Neuronal stem cell (in vitro differentiated cells): ENCODE results near the gene FPR3.

ENCODE experiments used
- DNase-seq: peaks from one replicate; pipeline ENCODE4 v3.0.0-alpha.2; 2013; ENCODE audit warnings: low spot score
- H2AFZ ChIP-seq: one replicate; pipeline ENCODE4 v1.6.1; 2013; ENCODE audit warnings: mild to moderate bottlenecking, low read length, inconsistent platforms
- H2AK5ac ChIP-seq: 2 replicates; pipeline ENCODE4 v1.6.1; 2013; ENCODE audit warnings: low read depth, mild to moderate bottlenecking, inconsistent platforms, low read length, moderate library complexity, mixed read lengths
- H2BK120ac ChIP-seq: 2 replicates; pipeline ENCODE4 v1.6.1; 2013; ENCODE audit warnings: low read depth, mild to moderate bottlenecking, inconsistent platforms, low read length, moderate library complexity, mixed read lengths
- H2BK12ac ChIP-seq: one replicate; pipeline ENCODE4 v1.6.1; 2013; ENCODE audit warnings: low read length, inconsistent platforms
- H2BK15ac ChIP-seq: 2 replicates; pipeline ENCODE4 v1.6.1; 2013; ENCODE audit warnings: mild to moderate bottlenecking, low read length, inconsistent platforms, mixed read lengths
- H2BK5ac ChIP-seq: one replicate; pipeline ENCODE4 v1.6.1; 2013; ENCODE audit warnings: inconsistent platforms, mild to moderate bottlenecking, low read length, moderate library complexity
- H3K14ac ChIP-seq: one replicate; pipeline ENCODE4 v1.6.1; 2013; ENCODE audit warnings: low read length, inconsistent platforms
- H3K18ac ChIP-seq: 2 replicates; pipeline ENCODE4 v1.6.1; 2013; ENCODE audit warnings: low read length, inconsistent platforms
- H3K23ac ChIP-seq: 2 replicates; pipeline ENCODE4 v1.6.1; 2013; ENCODE audit warnings: low read depth, mild to moderate bottlenecking, mixed read lengths, low read length, inconsistent platforms; ENCODE audit not compliant: poor library complexity
- H3K27ac ChIP-seq: replicated peaks from 3 replicates; pipeline ENCODE4 v1.5.1; 2013; ENCODE audit warnings: low read length, inconsistent platforms
- H3K27me3 ChIP-seq, 3 experiments: 2 replicates each; pipeline ENCODE4 v1.6.1; 2013; ENCODE audit warnings: low read length in 3 of 3, mild to moderate bottlenecking in 2 of 3, inconsistent platforms in 1 of 3, low read depth in 1 of 3, mixed read lengths in 1 of 3, moderate library complexity in 1 of 3; ENCODE audit not compliant: control insufficient read depth in 3 of 3, insufficient read depth in 3 of 3
- H3K36me3 ChIP-seq, 2 donors: replicated peaks in 1 of 2; 2 replicates each; pipeline ENCODE4 v1.6.1; 2013; ENCODE audit warnings: low read length in 2 of 2; ENCODE audit not compliant: control insufficient read depth in 2 of 2, insufficient read depth in 2 of 2
- H3K4ac ChIP-seq: 2 replicates; pipeline ENCODE4 v1.6.1; 2013; ENCODE audit warnings: inconsistent platforms, mild to moderate bottlenecking, low read length, moderate library complexity
- H3K4me1 ChIP-seq, 2 donors: 1 replicate in 1 of 2; 2 replicates in 1 of 2; pipeline ENCODE4 v1.6.1; 2013; ENCODE audit warnings: low read length in 2 of 2, low read depth in 1 of 2; ENCODE audit not compliant: control insufficient read depth in 2 of 2, insufficient read depth in 1 of 2
- H3K4me2 ChIP-seq: one replicate; pipeline ENCODE4 v1.6.1; 2013; ENCODE audit warnings: mild to moderate bottlenecking, low read length, inconsistent platforms; ENCODE audit not compliant: insufficient read depth, poor library complexity, severe bottlenecking
- H3K4me3 ChIP-seq, 2 donors: 2 replicates each; pipeline ENCODE4 v1.5.1; 2013; ENCODE audit warnings: low read length in 2 of 2, mild to moderate bottlenecking in 2 of 2, inconsistent platforms in 1 of 2, moderate library complexity in 1 of 2
- H3K79me1 ChIP-seq: one replicate; pipeline ENCODE4 v1.6.1; 2013; ENCODE audit warnings: low read depth, mild to moderate bottlenecking, inconsistent platforms, low read length, moderate library complexity
- H3K9ac ChIP-seq: one replicate; pipeline ENCODE4 v1.6.1; 2013; ENCODE audit warnings: mild to moderate bottlenecking, low read depth, low read length, inconsistent platforms; ENCODE audit not compliant: poor library complexity
- H3K9me3 ChIP-seq, 2 donors: replicated peaks in 1 of 2; 2 replicates each; pipeline versions ENCODE3 to v1.6.1; 2013; ENCODE audit warnings: low read length in 2 of 2, mild to moderate bottlenecking in 2 of 2, inconsistent platforms in 1 of 2, low read depth in 1 of 2, mixed read lengths in 1 of 2, moderate library complexity in 1 of 2; ENCODE audit not compliant: control insufficient read depth in 2 of 2, insufficient read depth in 1 of 2
- H4K8ac ChIP-seq: one replicate; pipeline ENCODE4 v1.6.1; 2013; ENCODE audit warnings: low read depth, mild to moderate bottlenecking, inconsistent platforms, low read length, moderate library complexity
- H4K91ac ChIP-seq: one replicate; pipeline ENCODE4 v1.6.1; 2013; ENCODE audit warnings: low read length, low read depth, mild to moderate bottlenecking, inconsistent platforms; ENCODE audit not compliant: poor library complexity
- WGBS, 2 donors: extraction: QIAGEN DNeasy Blood & Tissue Kit; methylation state at CpG; one replicate each; pipeline ENCODE4 v1.1.7; 2013; ENCODE audit warnings: missing lambda C conversion rate in 2 of 2, mixed read lengths in 1 of 2; ENCODE audit not compliant: insufficient read length in 2 of 2, insufficient replicate concordance in 1 of 2; ENCODE audit errors: extremely low coverage in 2 of 2; 5-methylcytosine and 5-hydroxymethylcytosine counted together

The FPR3 gene

DNA sequence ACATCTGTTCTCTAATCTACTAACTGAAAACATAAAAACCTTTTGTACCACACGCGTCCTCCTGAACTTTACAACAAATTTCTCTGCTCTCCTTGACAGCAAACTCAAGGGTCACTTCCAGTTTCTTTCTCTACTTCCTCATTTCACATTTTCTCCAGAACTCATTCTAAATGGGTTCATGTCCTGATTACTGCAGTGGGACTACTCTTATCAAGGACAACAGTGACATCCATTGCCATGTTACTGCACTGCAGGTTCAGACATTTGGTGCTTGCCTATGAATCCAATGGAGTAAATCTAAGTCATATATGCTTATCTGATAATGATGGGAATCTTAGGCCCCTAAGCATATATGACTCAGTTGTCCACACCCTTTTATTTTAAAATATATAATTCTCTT, 35.3 kb downstream of the FPR3 start:
- Histone ChIP-seq H2AK5ac (no peak overlapping the region), H4K8ac (no peak overlapping the region), H4K91ac (no peak overlapping the region), H2BK15ac (no peak overlapping the region), H3K4me1 (no peaks in the 10 kb centered on the region), H2BK120ac (no peak overlapping the region), H3K9me3 (peaks cover 14 to 16% of the 10 kb centered on the region in 2 donors), H3K9ac (no peak overlapping the region), H3K23ac (no peak overlapping the region), H3K14ac (no peak overlapping the region), H3K18ac (no peak overlapping the region), H2BK5ac (no peak overlapping the region), H3K4me2 (no peak overlapping the region), H3K36me3 (no peaks in the 10 kb centered on the region), H3K79me1 (no peaks in the 10 kb centered on the region), H3K27me3 (no peaks in the 10 kb centered on the region), H3K4ac (no peak overlapping the region), H3K4me3 (no peak overlapping the region), H2AFZ (no peak overlapping the region), H2BK12ac (no peak overlapping the region), H3K27ac (no peak overlapping the region)
- no peak for DNase-seq
- no CpG with 5 or more reads among the region's 2 CpGs for WGBS, 2 donors

DNA sequence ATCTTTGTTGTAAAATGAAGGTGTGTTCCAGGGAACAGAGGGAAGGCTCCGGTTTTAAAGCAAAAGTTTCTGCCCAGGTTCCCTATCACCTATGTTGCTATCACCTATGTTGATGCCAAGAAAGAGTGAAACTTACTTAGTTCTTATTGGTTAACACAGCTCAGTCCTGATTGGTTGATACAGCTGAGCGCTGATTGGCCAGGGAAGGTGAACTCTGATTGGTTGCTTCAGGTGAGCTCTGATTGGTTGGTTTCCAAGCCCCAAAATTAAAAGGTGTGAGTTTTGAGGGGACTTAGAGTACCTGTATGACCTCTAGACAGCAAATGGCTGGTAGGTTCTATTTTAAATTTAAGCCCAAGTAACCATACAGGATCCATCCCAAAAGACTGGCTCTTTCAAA, 42.2 kb downstream of the FPR3 start:
- H2BK15ac ChIP-seq = no peak overlapping the region
- no peak overlapping the region for H2BK5ac ChIP-seq
- DNase-seq = no peak
- H3K27ac ChIP-seq = no peak overlapping the region
- H3K27me3 ChIP-seq = no peaks in the 10 kb centered on the region
- H2BK120ac ChIP-seq = no peak overlapping the region
- no peak overlapping the region for H3K4ac ChIP-seq
- no peaks in the 10 kb centered on the region for H3K4me1 ChIP-seq
- no peak overlapping the region for H2BK12ac ChIP-seq
- no peak overlapping the region for H4K8ac ChIP-seq
- H3K9ac ChIP-seq = no peak overlapping the region
- no peak overlapping the region for H3K18ac ChIP-seq
- H3K36me3 ChIP-seq = no peaks in the 10 kb centered on the region
- no peak overlapping the region for H3K4me3 ChIP-seq
- no CpG with 5 or more reads among the region's 2 CpGs for WGBS, 2 donors
- H2AK5ac ChIP-seq = no peak overlapping the region
- no peak overlapping the region for H3K14ac ChIP-seq
- peaks cover 0 to 7% of the 10 kb centered on the region in 2 donors for H3K9me3 ChIP-seq
- H3K4me2 ChIP-seq = no peak overlapping the region
- H3K23ac ChIP-seq = no peak overlapping the region
- H4K91ac ChIP-seq = no peak overlapping the region
- no peaks in the 10 kb centered on the region for H3K79me1 ChIP-seq
- no peak overlapping the region for H2AFZ ChIP-seq

DNA sequence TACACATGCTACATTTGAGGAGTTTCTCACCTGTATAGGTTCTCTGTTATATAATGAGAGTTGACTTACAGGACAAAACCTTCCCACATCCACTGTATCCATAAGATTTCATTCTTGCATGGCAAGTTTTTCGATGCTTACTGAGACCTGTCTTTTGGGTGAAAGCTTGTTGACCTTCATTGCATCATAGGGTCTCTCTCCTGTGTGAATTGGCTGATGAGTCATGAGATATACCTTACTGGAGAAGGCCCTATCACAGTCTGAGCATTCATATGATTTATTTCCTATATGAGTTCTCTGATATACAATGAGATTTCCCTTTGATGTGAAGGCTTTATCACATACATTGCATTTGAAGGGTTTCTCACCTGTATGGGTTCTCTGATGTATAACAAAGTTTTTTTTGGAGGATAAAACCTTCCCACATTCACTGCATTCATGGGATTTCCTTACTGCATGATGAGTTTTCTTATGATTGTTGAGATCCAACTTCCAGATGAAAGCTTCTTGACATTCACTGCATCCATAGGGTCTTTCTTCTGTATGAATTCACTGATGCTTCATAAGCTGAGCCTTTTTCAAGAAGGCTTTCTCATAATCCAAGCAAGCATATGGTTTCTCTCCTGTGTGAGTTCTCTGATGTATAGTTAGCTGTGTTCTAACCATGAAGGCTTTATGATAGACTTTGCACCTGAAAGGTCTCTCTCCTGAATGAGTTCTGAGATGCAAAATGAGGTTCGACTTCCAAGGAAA, 67.1 kb downstream of the FPR3 start:
- Histone ChIP-seq H3K14ac (no peak overlapping the region), H3K4me1 (no peaks in the 10 kb centered on the region), H3K9ac (no peak overlapping the region), H3K27me3 (no peaks in the 10 kb centered on the region), H3K79me1 (no peaks in the 10 kb centered on the region), H2BK12ac (no peak overlapping the region), H3K18ac (no peak overlapping the region), H3K4me2 (no peak overlapping the region), H3K36me3 (peaks cover 0 to 10% of the 10 kb centered on the region in 2 donors), H3K4me3 (no peak overlapping the region), H4K8ac (no peak overlapping the region), H3K4ac (no peak overlapping the region), H3K27ac (no peak overlapping the region), H3K9me3 (peaks cover 13 to 86% of the 10 kb centered on the region in 2 donors), H4K91ac (no peak overlapping the region), H2AK5ac (no peak overlapping the region), H2BK15ac (no peak overlapping the region), H2AFZ (no peak overlapping the region), H2BK5ac (no peak overlapping the region), H2BK120ac (no peak overlapping the region), H3K23ac (no peak overlapping the region)
- no CpG with 5 or more reads among the region's 2 CpGs for WGBS, 2 donors
- no peak for DNase-seq

GRCh38 chr19:51873097-51873496, 78.1 kb downstream of the FPR3 start:
- Histone ChIP-seq H3K4ac (no peak overlapping the region), H3K27me3 (no peaks in the 10 kb centered on the region), H3K36me3 (peaks cover 32 to 76% of the 10 kb centered on the region in 2 donors), H2BK120ac (no peak overlapping the region), H3K9ac (no peak overlapping the region), H3K4me3 (no peak overlapping the region), H4K8ac (no peak overlapping the region), H2BK5ac (no peak overlapping the region), H3K9me3 (peaks cover 53 to 91% of the 10 kb centered on the region in 2 donors), H3K14ac (no peak overlapping the region), H3K18ac (no peak overlapping the region), H2BK12ac (no peak overlapping the region), H3K4me2 (no peak overlapping the region), H2BK15ac (no peak overlapping the region), H4K91ac (no peak overlapping the region), H3K23ac (no peak overlapping the region), H3K27ac (no peak overlapping the region), H3K79me1 (no peaks in the 10 kb centered on the region), H2AK5ac (no peak overlapping the region), H3K4me1 (no peaks in the 10 kb centered on the region), H2AFZ (no peak overlapping the region)
- no CpG with 5 or more reads among the region's 4 CpGs for WGBS, 2 donors
- no peak for DNase-seq
